ENCODE data around the gene VENTX.

- TF ChIP-seq POLR2A (IDR thresholded peaks at IDR 0.05; ENCODE audit: low read depth, low read length) (0 out of 2 replicates have a peak, but pooled peaks have one; percentile 17), POLR2AphosphoS5 (IDR thresholded peaks at IDR 0.05; ENCODE audit: low read depth, low read length) (no peak)
These were observed 40.4 kb downstream of the VENTX start for GRCh38 chr10:133277993-133278576.
